Measurements from ENCODE around the gene PRDM2. TPM values are rescaled to one million over a fixed set of nuclear protein-coding genes. Genes with fewer than 3 reads are reported as not detected.

PRDM2 gene
- total and polyA plus RNA-seq, 12 donors, result 12.5 to 45.3 (median 30.2) TPM

DNA sequence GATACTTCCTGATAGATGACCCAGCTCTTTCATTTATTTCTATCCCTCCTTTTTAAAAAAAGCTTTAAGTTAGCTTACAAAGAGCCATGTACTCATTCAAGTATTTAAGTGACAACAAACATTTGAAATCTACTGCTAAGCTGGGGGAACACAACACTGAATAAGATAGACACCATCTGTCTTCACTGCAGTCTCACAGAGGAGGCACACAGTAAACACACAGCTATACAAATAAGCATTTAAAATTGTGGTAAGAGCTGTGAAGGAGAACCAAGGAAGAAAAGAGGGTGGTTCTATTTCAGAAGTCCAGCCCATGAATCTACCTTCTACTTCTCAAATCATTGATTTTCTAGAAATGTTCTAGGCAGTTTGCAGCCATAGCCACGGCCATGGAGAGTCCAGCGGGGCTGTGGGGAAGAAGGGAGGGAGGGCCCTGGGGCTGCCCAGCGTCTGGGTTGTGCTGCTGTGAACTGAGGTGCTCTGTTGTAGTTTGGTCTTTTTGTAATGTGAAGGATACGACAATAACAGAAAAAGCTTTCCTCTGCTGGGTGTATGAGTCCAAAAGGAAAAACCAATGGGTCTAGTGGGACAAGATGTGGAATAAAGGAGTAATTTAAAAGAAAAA is 28.2 kb downstream of the PRDM2 start:
- Histone ChIP-seq H3K27me3 (no peaks in the 10 kb centered on the region), H3K4me1 (replicated peaks in 1 of 2) (no peaks in the 10 kb centered on the region), H3K27ac (no peak overlapping the region), H3K9me3 (replicated peaks in 1 of 3) (no peaks in the 10 kb centered on the region), H3K4me3 (no peak overlapping the region), H3K36me3 (replicated peaks in 1 of 2) (no peaks in the 10 kb centered on the region)
- TF ChIP-seq POLR2A (IDR thresholded peaks at IDR 0.05), result no peak
- 77 to 88% (median 82%) methylated on average over 4 of the region's 4 CpGs for WGBS, 4 donors
- no peak for DNase-seq
- intact Hi-C loops (cut with DNase I), result loop anchor here in 1 of 2 donors (10.0 kb wide), 1 partner anchor 63 kb away; no protein-coding TSS in a partner anchor

GRCh38 chr1:13730291-13730690 is 30.3 kb downstream of the PRDM2 start:
- no peak overlapping the region for H3K4me3 ChIP-seq
- TF ChIP-seq, protein P1, sequence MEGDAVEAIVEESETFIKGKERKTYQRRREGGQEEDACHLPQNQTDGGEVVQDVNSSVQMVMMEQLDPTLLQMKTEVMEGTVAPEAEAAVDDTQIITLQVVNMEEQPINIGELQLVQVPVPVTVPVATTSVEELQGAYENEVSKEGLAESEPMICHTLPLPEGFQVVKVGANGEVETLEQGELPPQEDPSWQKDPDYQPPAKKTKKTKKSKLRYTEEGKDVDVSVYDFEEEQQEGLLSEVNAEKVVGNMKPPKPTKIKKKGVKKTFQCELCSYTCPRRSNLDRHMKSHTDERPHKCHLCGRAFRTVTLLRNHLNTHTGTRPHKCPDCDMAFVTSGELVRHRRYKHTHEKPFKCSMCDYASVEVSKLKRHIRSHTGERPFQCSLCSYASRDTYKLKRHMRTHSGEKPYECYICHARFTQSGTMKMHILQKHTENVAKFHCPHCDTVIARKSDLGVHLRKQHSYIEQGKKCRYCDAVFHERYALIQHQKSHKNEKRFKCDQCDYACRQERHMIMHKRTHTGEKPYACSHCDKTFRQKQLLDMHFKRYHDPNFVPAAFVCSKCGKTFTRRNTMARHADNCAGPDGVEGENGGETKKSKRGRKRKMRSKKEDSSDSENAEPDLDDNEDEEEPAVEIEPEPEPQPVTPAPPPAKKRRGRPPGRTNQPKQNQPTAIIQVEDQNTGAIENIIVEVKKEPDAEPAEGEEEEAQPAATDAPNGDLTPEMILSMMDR (IDR thresholded peaks at IDR 0.05), result no peak
- TF ChIP-seq POLR2A (IDR thresholded peaks at IDR 0.05), result no peak
- no peak overlapping the region for H3K27ac ChIP-seq
- H3K36me3 ChIP-seq (replicated peaks in 1 of 2), result no peaks in the 10 kb centered on the region
- intact Hi-C loops (cut with DNase I), result no loop called here
- DNase-seq, result no peak
- no peaks in the 10 kb centered on the region for H3K4me1 ChIP-seq (replicated peaks in 1 of 2)
- whole genome bisulfite sequencing, 4 donors, result 71 to 83% (median 78%) methylated on average over 1 of the region's 1 CpG
- H3K27me3 ChIP-seq, result no peaks in the 10 kb centered on the region
- H3K9me3 ChIP-seq (replicated peaks in 1 of 3), result no peaks in the 10 kb centered on the region

DNA sequence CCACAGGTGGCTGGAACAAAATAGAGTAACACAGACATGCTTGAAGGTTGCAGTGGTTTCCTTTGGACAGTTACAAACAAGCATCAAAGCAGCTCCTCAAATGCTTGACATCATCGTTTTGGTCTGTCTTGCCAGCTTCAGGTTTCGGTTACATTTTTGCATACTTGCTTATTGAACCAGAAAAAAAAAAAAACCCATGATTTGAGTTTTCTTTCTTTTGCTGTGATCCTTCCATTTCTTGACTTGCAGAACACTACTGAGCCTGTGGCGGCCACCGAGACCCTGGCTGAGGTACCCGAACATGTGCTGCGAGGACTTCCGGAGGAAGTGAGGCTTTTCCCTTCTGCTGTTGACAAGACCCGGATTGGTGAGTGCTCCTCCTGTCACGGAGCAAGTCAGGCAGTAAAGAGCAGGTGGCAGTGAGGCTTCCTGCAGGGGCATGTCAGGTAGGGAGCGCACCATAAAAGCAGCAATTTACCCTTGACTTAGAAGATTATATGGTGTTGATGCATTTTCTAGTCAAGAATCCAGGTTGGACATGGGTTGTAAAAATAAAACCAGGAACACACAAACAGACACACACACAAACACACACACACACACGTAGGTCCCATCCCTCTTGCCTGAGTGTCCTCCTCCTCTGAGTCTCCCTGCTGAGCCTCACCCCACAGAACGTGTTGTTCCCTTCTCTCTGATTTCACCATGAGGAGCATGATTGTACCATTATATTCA is 30.9 kb downstream of the PRDM2 start:
- Histone ChIP-seq H3K27me3 (no peaks in the 10 kb centered on the region), H3K9me3 (replicated peaks in 1 of 3) (no peaks in the 10 kb centered on the region), H3K4me3 (no peak overlapping the region), H3K36me3 (replicated peaks in 1 of 2) (no peaks in the 10 kb centered on the region), H3K27ac (no peak overlapping the region), H3K4me1 (replicated peaks in 1 of 2) (no peaks in the 10 kb centered on the region)
- intact Hi-C loops (cut with DNase I), result no loop called here
- TF ChIP-seq, protein P1 (IDR thresholded peaks at IDR 0.05), result no peak
- no peak for TF ChIP-seq POLR2A (IDR thresholded peaks at IDR 0.05)
- DNase-seq, result peak in 3 of 7 donors; percentile 13 to 58 (median 23)
- WGBS, 4 donors, result 65 to 82% (median 67%) methylated on average over 12 of the region's 12 CpGs

DNA sequence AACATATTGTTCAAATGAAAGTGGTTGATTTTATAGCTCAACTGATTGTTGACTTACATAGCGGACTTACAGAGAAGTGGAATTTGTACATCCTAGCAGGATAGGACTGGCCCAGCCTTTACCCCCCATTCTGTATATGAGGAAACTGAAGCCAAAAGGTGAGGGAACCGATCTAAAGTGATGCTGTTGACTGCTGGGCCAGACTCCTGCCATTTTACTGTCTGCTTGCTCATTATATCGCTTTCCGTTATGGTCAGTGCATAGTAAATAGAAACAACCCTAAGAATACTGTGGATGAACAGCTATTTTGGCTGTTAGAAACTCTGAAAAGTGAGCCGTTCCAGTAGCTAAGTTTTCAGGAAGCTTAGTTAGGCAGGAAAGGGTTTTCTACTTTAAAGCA is 31.9 kb downstream of the PRDM2 start:
- Histone ChIP-seq H3K4me1 (replicated peaks in 1 of 2) (no peaks in the 10 kb centered on the region), H3K36me3 (replicated peaks in 1 of 2) (no peaks in the 10 kb centered on the region), H3K27me3 (no peaks in the 10 kb centered on the region), H3K9me3 (replicated peaks in 1 of 3) (no peaks in the 10 kb centered on the region), H3K27ac (no peak overlapping the region), H3K4me3 (no peak overlapping the region)
- no peak for TF ChIP-seq POLR2A (IDR thresholded peaks at IDR 0.05)
- TF ChIP-seq, protein P1 (IDR thresholded peaks at IDR 0.05), result no peak
- intact Hi-C loops (cut with DNase I), result no loop called here
- DNase-seq, result no peak
- 91 to 96% (median 95%) methylated on average over 5 of the region's 5 CpGs for WGBS, 4 donors
